Measurements from ENCODE around the gene TRAPPC12.

DNA sequence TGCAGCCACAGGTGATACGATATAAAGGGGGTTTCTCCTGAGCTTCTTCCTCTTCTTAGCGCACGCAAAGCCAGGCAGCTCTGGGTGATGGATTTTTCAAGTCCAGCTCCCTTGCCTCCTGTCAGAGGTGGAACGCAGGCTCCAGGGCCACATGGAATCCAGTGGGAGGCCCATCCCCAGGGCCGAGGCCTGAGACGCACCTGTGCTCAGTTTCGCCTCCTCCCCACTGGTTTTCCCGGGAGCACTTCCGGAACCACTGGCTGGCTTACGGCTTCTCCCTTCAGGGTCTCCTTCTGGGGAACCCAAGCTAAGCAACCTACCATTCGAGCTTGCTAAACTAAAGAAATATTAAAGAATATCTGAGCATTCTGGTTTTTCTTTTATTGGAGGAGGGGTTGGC is 63.6 kb downstream of the TRAPPC12 start:
- TF ChIP-seq, protein P1, sequence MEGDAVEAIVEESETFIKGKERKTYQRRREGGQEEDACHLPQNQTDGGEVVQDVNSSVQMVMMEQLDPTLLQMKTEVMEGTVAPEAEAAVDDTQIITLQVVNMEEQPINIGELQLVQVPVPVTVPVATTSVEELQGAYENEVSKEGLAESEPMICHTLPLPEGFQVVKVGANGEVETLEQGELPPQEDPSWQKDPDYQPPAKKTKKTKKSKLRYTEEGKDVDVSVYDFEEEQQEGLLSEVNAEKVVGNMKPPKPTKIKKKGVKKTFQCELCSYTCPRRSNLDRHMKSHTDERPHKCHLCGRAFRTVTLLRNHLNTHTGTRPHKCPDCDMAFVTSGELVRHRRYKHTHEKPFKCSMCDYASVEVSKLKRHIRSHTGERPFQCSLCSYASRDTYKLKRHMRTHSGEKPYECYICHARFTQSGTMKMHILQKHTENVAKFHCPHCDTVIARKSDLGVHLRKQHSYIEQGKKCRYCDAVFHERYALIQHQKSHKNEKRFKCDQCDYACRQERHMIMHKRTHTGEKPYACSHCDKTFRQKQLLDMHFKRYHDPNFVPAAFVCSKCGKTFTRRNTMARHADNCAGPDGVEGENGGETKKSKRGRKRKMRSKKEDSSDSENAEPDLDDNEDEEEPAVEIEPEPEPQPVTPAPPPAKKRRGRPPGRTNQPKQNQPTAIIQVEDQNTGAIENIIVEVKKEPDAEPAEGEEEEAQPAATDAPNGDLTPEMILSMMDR (IDR thresholded peaks at IDR 0.05; ENCODE audit: low read depth, low read length, poor library complexity, severe bottlenecking) = no peak
- TF ChIP-seq EZH2phosphoT487 (IDR thresholded peaks at IDR 0.05; ENCODE audit: borderline replicate concordance, low read length) = no peak
